K562 (cell line): ENCODE measurements around the gene TLE6. TPM values are rescaled to one million over a fixed set of nuclear protein-coding genes. Genes with fewer than 3 reads are reported as not detected.

Source experiments
- CBX3 ChIP-seq, 2 experiments: IDR thresholded peaks; 1 replicate in 1 of 2; 2 replicates in 1 of 2; pipeline ENCODE4 v1.6.1; 2012; ENCODE audit warnings: inconsistent platforms in 2 of 2, low read length in 2 of 2, borderline replicate concordance in 1 of 2, control low read depth in 1 of 2
- E4F1 ChIP-seq: fragments of 250-450 bp; sonication (Bioruptor Pico); IDR thresholded peaks from 2 replicates; pipeline ENCODE4 v1.5.0; 2021; ENCODE audit warnings: mild to moderate bottlenecking, borderline replicate concordance
- FOXP1 ChIP-seq: sonication (generic); formaldehyde crosslinking; IDR thresholded peaks from 2 replicates; pipeline ENCODE4 v1.8.0; 2022; ENCODE audit warnings: mild to moderate bottlenecking, missing genetic modification reagents
- HLTF ChIP-seq: fragments of 450-650 bp; IDR thresholded peaks from 2 replicates; pipeline ENCODE4 v1.6.1; 2016
- NCOA6 ChIP-seq: fragments of 450-650 bp; IDR thresholded peaks from 2 replicates; pipeline ENCODE4 v1.6.1; 2017; ENCODE audit warnings: mild to moderate bottlenecking
- PRDM10 ChIP-seq: fragments of 450-650 bp; IDR thresholded peaks from 2 replicates; pipeline ENCODE4 v1.6.1; 2018; ENCODE audit not compliant: partially characterized antibody
- PTTG1 ChIP-seq: fragments of 450-650 bp; IDR thresholded peaks from 2 replicates; pipeline ENCODE4 v1.6.1; 2016; ENCODE audit warnings: low read depth, mild to moderate bottlenecking, missing genetic modification characterization, missing compliant biosample characterization
- RBM34 ChIP-seq: fragments of 200-400 bp; formaldehyde crosslinking; IDR thresholded peaks from 2 replicates; pipeline ENCODE4 v1.6.1; 2018; ENCODE audit warnings: low read length, borderline replicate concordance; ENCODE audit not compliant: insufficient read depth
- RBM39 ChIP-seq: fragments of 200-400 bp; formaldehyde crosslinking; optimal IDR thresholded peaks from 2 replicates; pipeline ENCODE3; 2018; ENCODE audit warnings: low read depth, low read length
- SAP30 ChIP-seq: fragments of 200-600 bp; sonication (generic); IDR thresholded peaks from 2 replicates; pipeline ENCODE4 v1.6.1; 2012; ENCODE audit warnings: borderline replicate concordance, low read depth, mild to moderate bottlenecking, moderate library complexity, low read length, control low read depth, inconsistent platforms; ENCODE audit not compliant: insufficient read depth, poor library complexity, severe bottlenecking
- SMAD3 ChIP-seq: fragments of 450-650 bp; formaldehyde crosslinking; conservative IDR thresholded peaks from 2 replicates; pipeline ENCODE4 v1.4.0; 2020; ENCODE audit warnings: mild to moderate bottlenecking
- TEAD2 ChIP-seq: fragments of 450-650 bp; IDR thresholded peaks from 2 replicates; pipeline ENCODE4 v1.6.1; 2016; ENCODE audit warnings: missing genetic modification characterization, control low read depth, missing compliant biosample characterization
- THRA ChIP-seq: fragments of 450-650 bp; IDR thresholded peaks from 2 replicates; pipeline ENCODE4 v1.6.1; 2017; ENCODE audit warnings: mild to moderate bottlenecking, moderate library complexity
- USF2 ChIP-seq: sonication (generic); formaldehyde crosslinking; IDR thresholded peaks from 2 replicates; pipeline ENCODE4 v1.5.0; 2020; ENCODE audit warnings: missing genetic modification reagents
- ZBTB33 ChIP-seq: sonication (generic); formaldehyde crosslinking; IDR thresholded peaks from 2 replicates; pipeline ENCODE4 v1.8.1; 2023; ENCODE audit warnings: mild to moderate bottlenecking, missing genetic modification reagents
- polyA plus RNA-seq, 8 experiments: library from polyadenylated mRNA; depleted of rRNA in 4 of 8; stranded (reverse) in 5 of 8; unstranded in 3 of 8; fragments of >200 nt; fragmentation: Nextera tagmentation in 2 of 8; fragmentation: Illumina TruSeq in 1 of 8; extraction: Ambion mirVana in 2 of 8; extraction: Trizol in 1 of 8; gene quantifications; 2 replicates each; pipeline versions ENCODE4 v1.2.1 to v1.2.3, GENCODE V29; 2011 to 2014; ENCODE audit warnings: inconsistent platforms in 1 of 8, missing spikeins in 1 of 8
- total RNA-seq, 7 experiments: library from RNA; depleted of rRNA in 6 of 7; stranded (reverse); fragments of >200 nt in 6 of 7; fragmentation: Illumina TruSeq in 2 of 7; extraction: Trizol in 2 of 7; gene quantifications; 2 replicates each; pipeline versions ENCODE4 v1.2.1 to v1.2.3, GENCODE V29; 2011 to 2021; ENCODE audit warnings: low replicate concordance in 1 of 7

TLE6 gene
- total and polyA plus RNA-seq, 9 of the 15 experiments (the other 6 are each of a cell fraction or from before 2014, with no cell fraction given): 1.1 to 6.1 (median 2.5) TPM

GRCh38 chr19:2944775-2945574 lies 32.4 kb upstream of the TLE6 start, which contains the start of gene ZNF77 (continued):
- peak; percentile 67 for TF ChIP-seq ZBTB33
- TF ChIP-seq USF2: no peak
- peak; percentile 86 for TF ChIP-seq FOXP1
- no peak for TF ChIP-seq RBM39
- TF ChIP-seq CBX3 (IDR thresholded peaks at IDR 0.05; ENCODE audit: borderline replicate concordance in 1 of 2, low read length in 2 of 2): peak in 1 of 2 experiments; percentile 37; a peak in 1 of 3 replicates
- peak; percentile 41 for TF ChIP-seq SAP30
- TF ChIP-seq E4F1 (CRISPR knock-in tag): no peak
- TF ChIP-seq PRDM10: peak; percentile 65
- TF ChIP-seq RBM34: no peak
- TF ChIP-seq NCOA6: no peak
- TF ChIP-seq SMAD3: no peak; the same call in 1 of the 2 replicates
- TF ChIP-seq TEAD2 (tag): peak; percentile 47; the same call in 1 of the 2 replicates
- TF ChIP-seq THRA: no peak
- peak; percentile 45; the same call in 1 of the 2 replicates for TF ChIP-seq HLTF
- no peak for TF ChIP-seq PTTG1 (tag)
